Uterus (tissue), 2 donors: ENCODE measurements around the gene IRX5.

Source experiments
- CTCF ChIP-seq, 4 experiments: fragments of 200-600 bp in 2 of 4; fragments of 450-650 bp in 2 of 4; sonication (generic) in 2 of 4; IDR thresholded peaks; one replicate each; pipeline ENCODE4 v1.5.1; 2016 to 2019; ENCODE audit warnings: antibody characterized with exemption in 4 of 4, mild to moderate bottlenecking in 2 of 4, moderate library complexity in 1 of 4
- POLR2A ChIP-seq, 2 donors: fragments of 450-650 bp; IDR thresholded peaks; one replicate each; pipeline ENCODE4 v1.6.1; 2016; ENCODE audit warnings: antibody characterized with exemption in 2 of 2, mild to moderate bottlenecking in 1 of 2, moderate library complexity in 1 of 2

GRCh38 chr16:54931120-54932014, 702 bp downstream of the IRX5 start:
- TF ChIP-seq CTCF (IDR thresholded peaks at IDR 0.05) (no peak), POLR2A (IDR thresholded peaks at IDR 0.05) (peak in 1 of 2 donors; percentile 2)
